Hematopoietic multipotent progenitor cell (in vitro differentiated cells): Measurements from ENCODE around the gene DCC. TPM values are rescaled to one million over a fixed set of nuclear protein-coding genes. Genes with fewer than 3 reads are reported as not detected.

Experiments used
- DNase-seq, 3 donors: peaks; one replicate each; pipeline ENCODE4 v3.0.0-alpha.2; 2011 to 2015; ENCODE audit warnings: low read depth in 2 of 3, low spot score in 2 of 3
- total RNA-seq: library from RNA; depleted of rRNA; stranded (reverse); fragments of >200 nt; gene quantifications from one replicate; pipeline ENCODE4 v1.2.3, GENCODE V29; 2012

The DCC gene
- total RNA-seq, 1 donor, result not detected

DNA sequence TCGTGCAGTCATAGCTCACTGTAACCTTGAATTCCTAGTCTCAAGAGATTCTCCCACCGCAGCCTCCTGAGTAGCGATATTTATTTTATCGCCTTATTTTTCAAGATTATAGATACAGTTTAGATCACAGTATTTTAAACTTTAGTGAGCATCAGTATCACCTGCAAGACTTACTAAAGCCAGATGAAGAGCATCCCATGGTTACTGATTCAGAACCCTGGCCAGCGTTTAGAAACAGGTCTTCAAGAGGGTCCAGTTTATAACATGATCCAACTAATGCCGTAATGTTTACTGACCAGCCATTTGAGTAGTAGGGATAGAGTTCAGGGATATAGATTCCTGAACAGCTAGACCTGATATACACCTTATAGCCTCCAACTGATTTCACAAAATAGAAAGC lies 146.1 kb downstream of the DCC start:
- DNase-seq, result no peak

DNA sequence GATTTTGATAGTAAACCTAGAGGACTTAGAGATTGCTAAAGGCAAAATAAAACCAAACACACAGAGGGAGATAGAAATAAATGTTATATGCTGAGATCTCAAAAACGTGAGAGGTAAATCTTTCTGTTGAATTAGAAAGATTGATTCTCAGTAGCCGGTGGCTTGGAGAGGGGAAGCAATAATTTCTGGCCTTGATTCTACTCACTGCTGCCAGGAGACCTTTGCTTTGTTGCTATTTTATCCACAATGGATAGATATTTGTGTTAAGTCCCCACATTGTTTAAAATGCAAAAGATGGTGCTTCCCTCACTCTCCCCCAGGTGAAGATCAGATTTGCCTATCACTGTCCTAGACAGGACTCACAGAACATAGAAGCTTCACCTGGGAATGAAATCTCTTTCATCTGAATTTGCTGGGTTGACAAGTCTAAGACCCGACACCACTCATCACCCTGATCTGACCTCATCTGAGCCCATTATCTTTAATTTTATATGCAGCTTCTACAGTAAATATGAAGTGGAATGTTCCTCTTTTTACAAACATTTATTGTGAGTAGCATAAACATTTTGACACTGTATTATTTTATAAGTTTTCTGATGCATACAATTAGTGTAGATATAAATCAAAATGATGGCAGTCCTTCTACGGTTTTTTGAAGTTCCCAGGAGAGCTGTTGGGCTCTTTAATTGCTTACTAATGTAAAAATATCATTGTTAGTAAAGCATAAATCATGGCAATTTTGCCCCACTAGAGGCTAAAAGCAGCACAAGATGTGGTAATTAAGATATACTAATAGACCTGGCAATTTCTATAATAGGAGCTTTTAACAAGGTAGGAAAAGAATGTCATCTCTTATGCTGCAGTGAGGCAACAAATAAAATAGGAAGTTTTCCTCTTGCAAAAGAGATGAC lies 149.7 kb downstream of the DCC start:
- DNase-seq, result no peak

DNA sequence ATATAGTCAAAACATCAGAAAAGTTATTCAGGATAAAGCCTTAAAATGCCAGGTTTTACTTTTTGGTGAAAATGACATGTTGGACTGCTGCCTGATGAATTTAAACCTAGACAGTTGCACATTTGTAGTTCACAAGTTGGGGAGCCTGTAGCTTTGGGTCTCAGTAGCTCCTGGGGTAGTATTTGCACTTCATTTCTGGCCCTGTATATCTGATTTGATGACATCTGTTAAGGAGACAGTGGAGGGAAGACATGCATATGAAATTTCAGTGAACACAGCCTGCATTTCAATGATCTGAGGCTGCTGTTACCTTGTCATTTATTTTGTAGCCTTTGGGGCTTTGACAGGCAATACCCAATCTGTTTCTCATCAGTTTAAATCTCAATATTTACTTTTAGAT lies 156.4 kb downstream of the DCC start:
- no peak for DNase-seq

DNA sequence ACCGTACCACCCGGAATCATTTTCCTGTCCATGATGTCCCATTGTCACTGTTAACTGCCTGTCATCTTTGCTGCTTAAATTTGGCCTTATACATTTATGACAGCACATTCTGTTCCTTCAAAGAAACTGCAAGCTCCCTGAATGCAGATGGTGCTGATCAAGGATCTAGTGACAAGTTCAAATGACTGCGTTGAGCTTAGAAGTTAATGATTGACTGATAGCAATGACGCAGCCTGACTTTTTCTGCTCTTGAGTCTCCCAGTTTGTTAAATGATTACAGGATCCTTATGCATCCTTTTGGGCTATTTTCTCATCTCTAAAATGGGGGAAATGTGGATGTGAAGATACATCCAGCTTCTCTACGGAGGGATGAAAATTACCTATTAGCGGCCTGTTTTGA lies 159.0 kb downstream of the DCC start:
- no peak for DNase-seq

DNA sequence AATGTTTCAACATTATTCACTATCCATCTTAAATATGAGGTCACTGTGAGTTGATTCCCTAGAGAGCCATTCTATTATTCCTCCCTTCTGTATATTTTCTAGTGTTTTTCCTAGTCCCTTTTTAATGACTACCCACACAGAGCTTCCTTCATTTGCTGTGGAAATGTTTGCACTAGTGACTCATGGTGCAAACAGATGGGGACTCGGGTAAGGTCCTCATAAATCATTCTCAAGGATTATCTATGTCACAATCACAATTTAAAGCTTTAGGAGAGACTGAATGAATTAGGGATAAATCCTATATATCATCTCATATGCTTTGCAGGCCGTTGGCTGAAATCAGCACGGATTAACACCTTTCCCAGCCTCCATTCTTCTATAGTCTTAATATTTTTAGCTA lies 159.6 kb downstream of the DCC start:
- DNase-seq, result no peak

DNA sequence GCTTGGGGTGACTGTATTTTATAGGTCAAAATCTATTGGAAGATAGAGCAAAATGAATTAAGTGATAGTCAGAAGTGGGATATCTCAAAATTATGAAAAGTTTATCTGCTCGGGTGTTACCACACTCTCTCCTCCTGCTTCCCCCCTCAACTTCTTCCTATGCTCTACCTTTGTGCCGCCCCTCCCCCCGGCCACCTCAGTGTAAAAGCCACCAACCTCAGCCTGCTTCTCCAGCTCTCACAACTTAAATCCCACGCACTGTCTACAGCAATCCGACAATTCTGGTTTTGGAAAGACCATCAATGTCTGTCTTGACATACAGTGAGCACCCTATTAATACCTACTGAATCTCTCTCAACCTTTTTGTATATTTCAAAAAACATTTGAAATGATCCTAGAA lies 164.6 kb downstream of the DCC start:
- no peak for DNase-seq

DNA sequence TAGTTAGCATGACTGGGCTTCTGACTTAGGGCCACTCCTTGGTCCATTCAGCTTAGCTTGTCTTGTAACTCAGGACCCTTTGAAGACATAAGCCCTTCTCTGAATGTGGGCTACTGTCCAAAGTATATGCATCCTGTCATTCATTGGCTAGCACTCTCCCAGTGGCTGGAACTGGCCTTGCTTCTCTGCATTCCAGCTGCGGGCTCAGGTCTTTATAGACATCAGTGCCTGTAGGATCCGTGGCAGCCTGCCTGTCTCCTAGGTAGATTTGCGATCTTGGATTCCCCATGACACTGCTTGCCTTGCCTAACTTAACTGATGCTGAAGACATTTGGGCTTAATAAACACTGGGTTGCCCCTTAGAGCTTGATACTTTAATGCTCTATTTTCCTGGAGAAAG lies 170.1 kb downstream of the DCC start:
- no peak for DNase-seq

DNA sequence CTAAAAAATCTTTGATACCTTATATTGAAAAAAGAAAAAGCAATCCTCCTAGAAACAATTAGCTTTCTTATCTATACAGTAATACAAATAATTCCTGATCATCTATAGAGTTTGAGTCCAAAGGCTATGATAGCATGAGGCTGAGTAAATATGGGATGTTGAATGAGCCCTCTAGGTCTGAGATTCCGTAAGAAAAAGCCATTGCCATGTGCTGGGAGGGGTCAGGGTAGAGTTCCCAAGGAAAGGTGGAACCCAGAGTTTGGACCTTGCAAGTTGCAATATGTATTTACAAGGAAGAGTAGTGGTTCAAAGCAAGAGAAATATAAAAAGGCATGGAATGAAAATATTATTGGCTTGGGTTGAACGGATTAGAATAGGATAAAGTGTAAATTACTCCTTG lies 178.1 kb downstream of the DCC start:
- DNase-seq, result no peak

DNA sequence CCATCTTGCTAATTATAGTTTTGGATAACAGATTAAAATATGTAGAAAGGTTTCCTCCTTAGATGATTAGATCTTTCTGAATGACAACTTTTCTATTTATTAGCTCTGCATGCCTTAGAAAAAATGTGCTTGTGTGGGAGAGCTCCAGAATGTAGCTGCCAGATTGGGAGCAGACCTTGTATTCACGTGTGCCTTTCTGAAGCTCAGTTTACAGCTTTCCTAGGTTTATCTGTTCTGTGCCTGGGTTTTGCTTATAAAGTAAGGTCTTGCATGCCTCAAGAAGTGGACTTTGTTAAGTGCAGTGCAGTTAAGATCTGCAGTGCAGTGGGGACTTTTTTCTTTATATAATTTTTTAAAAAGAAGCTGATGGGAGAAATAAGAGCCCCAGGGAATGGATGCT lies 179.0 kb downstream of the DCC start:
- DNase-seq, result no peak

DNA sequence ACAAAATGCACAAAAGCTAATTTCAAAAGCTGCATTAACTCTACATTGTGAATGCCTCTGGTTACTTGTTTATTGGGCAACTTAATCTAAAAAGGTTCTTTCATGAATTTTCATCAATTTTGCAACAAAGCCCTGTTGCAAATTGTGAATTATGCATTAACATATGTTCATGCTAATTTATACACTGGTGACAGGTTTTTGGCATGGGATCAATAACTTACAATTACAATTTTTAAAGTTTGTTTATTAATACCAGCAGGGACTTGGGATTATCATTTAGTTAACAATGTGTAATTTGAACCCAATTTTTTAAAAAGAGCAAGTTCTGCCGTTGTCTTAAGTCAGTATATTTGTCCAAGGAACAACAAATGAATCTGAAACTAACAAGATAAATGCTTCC lies 183.6 kb downstream of the DCC start:
- DNase-seq, result no peak

DNA sequence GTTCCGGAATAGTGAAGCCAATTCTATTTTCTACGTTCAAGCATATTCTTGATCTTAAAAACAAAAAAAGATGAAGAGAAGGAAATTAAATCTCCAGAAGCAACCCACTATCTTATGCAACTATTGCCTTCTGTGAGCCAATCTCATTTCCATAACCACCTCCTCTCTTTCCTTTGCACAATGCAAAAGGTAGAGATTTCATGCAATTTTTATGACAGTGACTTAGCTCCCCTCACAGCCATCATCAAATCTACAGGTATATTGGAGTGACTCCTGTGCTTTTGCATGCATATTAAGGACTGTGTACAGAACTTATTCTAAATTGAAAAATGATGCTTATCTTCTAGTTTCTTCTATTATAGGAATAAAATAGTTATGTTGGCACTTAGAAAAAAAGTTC lies 191.8 kb downstream of the DCC start:
- no peak for DNase-seq

DNA sequence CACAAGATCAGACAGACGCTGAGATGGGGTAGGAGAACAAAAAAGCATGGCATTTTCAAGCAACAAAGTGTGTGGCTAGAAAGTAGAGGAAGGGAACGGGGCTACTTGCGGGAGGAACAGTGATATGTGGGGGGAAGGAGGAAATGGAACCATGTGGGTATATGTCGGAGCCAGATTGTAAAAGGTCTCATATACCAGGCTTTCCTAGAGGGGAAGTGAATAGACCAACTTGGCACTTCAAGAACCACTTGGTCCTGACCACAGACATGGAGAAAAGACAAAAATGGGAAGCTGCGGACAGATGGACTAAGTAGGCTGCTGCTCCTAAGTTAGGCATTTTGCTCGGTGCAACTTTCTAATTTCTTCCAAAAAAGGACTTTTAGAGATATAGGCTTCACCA lies 196.0 kb downstream of the DCC start:
- no peak for DNase-seq

DNA sequence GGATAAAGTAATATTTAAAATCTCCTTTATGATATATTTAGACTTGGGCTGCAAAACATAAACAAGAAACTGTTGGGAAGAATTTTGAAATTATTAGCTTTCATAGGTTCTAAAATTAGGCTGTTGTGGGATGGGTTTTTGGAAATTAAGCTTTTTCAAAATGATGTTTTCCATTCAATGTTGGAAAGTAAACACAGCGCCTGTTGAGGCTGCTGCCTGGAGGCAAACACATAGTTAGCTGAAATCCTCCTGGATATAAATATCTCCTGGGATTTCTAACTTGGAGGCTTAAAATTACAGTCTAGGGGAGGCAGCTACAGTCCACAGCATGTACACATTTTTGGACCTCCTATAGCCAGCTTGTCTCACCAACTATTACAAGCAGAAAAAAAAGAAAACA lies 197.3 kb downstream of the DCC start:
- DNase-seq, result no peak

DNA sequence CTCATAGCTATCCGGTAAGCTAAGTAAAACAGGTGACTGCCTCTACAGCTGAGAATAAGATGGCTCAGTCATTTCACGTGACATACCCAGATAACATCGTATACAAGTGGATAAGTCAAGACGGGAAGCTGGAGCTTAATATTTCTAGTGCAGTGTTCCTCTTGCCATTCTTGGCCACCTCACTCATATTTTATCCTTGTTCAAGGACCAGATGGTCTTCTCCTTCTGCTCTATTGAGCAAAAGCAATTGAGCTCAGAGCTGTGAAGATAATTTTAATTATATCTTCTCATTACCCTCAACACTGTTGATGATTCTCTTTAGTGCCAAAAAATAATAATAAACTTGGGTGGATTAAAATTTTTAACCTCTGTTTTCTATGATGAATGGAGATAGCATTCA lies 201.1 kb downstream of the DCC start:
- no peak for DNase-seq

DNA sequence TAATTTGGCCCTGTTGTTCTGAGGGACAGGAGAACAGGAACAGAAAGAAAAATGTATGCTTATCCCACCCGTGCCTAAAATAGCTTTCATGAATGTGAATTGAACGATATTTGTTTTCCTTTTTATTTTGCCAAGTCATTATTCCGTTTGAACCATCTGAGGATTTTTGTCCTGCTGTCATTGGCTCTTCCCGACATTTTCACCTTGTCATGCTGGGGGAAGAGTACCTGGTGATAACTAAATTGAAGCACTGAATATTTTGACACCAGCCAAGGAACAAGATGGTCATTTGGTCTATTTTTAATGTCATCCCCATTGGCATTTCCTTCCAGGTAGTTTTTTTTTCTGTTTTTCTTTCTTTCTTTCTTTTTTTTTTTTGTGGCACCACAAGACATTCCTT lies 204.1 kb downstream of the DCC start:
- no peak for DNase-seq

DNA sequence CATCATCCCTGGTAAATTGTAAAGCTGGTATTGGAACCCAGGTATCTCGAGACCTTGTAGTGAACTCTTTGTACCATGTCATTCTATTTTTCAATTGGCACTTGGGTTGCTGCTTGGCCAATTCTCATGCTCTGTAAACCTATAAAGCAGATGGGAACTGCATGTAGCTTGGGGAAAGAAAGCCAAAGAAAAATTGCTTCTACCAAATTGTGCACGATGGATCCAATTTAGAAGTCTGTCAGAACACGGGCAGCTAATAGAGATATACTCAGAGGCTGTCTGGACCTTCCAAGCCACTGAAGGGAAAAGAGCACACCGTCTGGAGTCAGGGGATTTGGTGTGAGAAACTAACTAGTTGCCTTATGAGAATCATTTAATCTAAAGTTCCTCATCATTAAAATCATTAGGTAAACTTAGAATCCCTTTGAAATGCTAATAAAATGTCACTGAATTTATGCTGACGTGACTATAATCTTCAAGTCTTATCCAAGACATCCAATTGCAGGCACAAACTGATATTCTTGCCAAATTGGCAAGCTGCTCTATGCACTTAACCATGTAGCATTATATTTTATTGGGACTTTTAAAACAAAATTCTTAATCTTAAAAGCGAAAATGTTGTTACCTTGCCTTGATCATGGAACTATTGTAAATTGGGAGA lies 206.8 kb downstream of the DCC start:
- no peak for DNase-seq

DNA sequence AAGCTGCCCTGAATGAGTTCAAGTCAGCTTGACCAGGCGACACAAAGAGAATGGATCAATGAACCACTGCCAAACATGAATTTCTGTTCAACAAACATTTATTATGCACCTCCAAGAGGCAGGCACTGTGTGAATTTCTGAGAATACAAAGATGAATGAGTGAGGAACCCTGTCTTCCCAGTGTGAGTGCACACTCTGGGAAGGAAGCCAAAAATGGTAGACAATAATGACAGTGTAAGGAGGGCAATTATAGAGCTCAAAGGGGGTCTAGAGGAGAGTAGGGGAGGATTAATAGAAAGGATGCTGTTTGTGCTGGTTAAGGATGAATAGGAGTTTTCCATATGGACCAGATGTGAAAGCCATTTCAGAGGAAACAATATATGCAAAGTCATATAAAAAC lies 213.4 kb downstream of the DCC start:
- no peak for DNase-seq

DNA sequence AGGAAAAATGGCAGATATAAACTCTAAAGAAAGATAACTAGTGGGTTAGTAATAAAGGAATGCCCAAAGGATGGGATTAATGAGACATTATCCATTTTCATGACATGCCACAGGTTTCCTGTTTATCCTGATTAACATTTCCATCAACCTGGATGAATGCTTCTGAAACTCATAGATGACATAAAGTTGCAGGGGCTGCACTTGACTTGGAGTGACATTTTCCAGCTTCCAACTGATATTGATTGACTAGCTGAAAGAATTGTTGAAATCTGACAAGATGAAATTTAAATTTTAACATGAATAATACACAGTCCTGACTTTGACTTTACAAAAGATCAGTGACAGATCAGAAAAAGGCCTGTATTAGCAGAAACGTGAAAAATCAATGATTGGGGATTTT lies 214.2 kb downstream of the DCC start:
- DNase-seq, result no peak

DNA sequence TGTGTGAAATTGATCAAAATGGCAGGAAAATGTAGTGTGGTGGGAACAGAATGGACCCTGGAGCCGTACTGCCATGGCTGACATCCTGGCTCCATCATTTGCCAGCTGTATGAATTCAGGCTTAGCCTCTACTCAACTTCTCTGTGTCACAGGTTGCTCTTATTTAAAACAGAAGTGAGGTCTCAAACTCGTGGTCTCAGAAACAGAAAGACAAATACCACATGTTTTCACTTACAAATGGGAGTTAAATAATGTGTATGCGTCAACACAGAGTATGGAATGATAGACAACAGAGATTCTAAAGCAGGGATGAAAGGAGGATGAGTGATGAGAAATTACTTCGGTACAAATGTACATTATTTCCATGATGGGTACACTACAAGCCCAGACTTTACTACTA lies 227.4 kb downstream of the DCC start:
- DNase-seq, result no peak

DNA sequence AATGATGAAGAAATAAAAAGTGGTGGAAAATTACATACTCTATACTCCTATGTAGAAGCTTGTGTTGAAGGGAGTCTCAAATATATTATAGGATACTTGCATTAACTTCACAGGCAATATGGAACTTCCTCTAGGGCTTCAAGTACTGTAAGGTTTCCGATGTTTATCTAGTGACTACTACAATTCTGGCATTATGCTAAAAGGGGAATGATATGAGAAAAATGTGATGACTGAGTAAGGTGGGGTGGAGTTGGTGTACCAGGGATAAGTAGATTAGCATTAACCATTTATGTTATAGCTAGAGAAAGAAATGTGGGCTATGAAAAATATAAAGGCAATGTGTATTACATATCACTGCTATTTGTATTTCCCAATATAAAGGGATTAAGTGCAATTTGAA lies 229.5 kb downstream of the DCC start:
- DNase-seq, result no peak

DNA sequence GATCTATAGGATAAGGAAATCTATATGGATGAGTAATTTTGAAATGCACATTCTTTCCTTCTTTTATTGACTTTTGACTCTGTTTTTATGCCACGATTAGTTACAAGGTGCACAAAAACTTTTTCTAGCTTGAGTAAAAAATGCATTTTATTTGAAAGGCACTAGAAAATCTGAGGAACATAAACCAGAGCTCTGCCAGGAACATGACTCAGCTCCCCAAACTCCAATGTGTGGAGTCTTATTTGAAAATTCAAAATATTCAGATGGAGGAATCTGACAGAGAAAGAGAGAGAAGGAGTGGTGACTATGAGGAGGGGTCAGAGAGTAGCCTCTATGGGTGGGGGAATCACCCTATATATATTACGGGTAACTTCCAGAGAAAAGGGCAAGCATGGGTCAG lies 231.0 kb downstream of the DCC start:
- DNase-seq, result no peak
